ENCODE results near the gene EMC7. TPM values are rescaled to one million over a fixed set of nuclear protein-coding genes. Genes with fewer than 3 reads are reported as not detected.

The EMC7 gene
- total and polyA plus RNA-seq, 2 of the 13 experiments (the other 11 are each of a cell fraction or from before 2014, with no cell fraction given) = 46.8 to 113 TPM

DNA sequence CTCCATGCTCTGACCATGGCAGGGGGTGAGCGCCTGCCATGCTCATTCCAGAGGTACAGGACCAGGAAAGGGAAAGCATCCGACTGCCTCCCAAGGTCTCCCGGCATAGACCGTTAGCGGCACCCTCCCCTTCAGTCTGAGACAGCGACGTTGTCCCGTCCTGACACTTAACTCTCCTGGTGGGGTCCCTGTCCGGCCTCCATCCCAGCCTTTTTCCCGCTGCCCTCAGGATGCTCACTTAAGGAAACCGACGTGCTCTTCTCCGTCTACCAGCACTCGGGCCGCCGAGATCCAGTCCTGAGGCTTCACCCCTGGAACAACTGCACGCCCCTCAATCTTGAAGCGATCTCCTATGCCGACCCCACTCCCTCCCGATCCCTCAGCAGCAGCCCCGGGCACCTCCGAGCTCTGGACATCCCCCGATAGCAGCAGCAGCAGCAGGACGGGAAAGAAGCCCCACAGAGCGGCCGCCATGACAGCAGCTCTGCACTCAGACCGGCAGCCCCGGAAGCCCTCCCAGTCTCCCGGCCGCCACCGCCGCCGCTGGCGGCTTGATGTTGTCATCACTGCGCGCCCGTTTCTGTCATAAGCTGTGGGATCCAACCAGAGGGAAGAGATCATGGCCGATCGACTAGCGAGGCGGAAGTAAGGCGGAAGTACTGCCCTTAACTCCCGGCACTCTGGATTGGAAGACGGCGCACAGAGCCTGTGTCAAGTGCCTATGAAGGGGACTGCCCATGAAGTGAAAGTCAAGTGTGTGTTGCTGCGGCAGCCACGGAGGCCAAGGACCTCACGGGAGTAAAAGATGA lies at the start of gene EMC7, which contains the start of gene PGBD4 (continued):
- TF ChIP-seq, protein P1, sequence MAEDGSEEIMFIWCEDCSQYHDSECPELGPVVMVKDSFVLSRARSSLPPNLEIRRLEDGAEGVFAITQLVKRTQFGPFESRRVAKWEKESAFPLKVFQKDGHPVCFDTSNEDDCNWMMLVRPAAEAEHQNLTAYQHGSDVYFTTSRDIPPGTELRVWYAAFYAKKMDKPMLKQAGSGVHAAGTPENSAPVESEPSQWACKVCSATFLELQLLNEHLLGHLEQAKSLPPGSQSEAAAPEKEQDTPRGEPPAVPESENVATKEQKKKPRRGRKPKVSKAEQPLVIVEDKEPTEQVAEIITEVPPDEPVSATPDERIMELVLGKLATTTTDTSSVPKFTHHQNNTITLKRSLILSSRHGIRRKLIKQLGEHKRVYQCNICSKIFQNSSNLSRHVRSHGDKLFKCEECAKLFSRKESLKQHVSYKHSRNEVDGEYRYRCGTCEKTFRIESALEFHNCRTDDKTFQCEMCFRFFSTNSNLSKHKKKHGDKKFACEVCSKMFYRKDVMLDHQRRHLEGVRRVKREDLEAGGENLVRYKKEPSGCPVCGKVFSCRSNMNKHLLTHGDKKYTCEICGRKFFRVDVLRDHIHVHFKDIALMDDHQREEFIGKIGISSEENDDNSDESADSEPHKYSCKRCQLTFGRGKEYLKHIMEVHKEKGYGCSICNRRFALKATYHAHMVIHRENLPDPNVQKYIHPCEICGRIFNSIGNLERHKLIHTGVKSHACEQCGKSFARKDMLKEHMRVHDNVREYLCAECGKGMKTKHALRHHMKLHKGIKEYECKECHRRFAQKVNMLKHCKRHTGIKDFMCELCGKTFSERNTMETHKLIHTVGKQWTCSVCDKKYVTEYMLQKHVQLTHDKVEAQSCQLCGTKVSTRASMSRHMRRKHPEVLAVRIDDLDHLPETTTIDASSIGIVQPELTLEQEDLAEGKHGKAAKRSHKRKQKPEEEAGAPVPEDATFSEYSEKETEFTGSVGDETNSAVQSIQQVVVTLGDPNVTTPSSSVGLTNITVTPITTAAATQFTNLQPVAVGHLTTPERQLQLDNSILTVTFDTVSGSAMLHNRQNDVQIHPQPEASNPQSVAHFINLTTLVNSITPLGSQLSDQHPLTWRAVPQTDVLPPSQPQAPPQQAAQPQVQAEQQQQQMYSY (CRISPR knock-in tag; IDR thresholded peaks at IDR 0.05) = 0 out of 2 replicates have a peak, but pooled peaks have one; percentile 7
- TF ChIP-seq, protein P2, sequence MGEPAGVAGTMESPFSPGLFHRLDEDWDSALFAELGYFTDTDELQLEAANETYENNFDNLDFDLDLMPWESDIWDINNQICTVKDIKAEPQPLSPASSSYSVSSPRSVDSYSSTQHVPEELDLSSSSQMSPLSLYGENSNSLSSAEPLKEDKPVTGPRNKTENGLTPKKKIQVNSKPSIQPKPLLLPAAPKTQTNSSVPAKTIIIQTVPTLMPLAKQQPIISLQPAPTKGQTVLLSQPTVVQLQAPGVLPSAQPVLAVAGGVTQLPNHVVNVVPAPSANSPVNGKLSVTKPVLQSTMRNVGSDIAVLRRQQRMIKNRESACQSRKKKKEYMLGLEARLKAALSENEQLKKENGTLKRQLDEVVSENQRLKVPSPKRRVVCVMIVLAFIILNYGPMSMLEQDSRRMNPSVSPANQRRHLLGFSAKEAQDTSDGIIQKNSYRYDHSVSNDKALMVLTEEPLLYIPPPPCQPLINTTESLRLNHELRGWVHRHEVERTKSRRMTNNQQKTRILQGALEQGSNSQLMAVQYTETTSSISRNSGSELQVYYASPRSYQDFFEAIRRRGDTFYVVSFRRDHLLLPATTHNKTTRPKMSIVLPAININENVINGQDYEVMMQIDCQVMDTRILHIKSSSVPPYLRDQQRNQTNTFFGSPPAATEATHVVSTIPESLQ (CRISPR knock-in tag; conservative IDR thresholded peaks at IDR 0.05) = no peak
- peak; percentile 72 for TF ChIP-seq ZNF543 (CRISPR knock-in tag; IDR thresholded peaks at IDR 0.05)
- peak; percentile 89 for TF ChIP-seq NFYC (CRISPR knock-in tag; IDR thresholded peaks at IDR 0.05)
- no peak for TF ChIP-seq MATR3 (CRISPR knock-in tag; IDR thresholded peaks at IDR 0.05)
- no peak for TF ChIP-seq ZNF124 (CRISPR knock-in tag; IDR thresholded peaks at IDR 0.05)
- peak; percentile 51 for TF ChIP-seq TEAD3 (CRISPR knock-in tag; optimal IDR thresholded peaks at IDR 0.05; ENCODE audit: borderline replicate concordance)
- TF ChIP-seq, protein P3, sequence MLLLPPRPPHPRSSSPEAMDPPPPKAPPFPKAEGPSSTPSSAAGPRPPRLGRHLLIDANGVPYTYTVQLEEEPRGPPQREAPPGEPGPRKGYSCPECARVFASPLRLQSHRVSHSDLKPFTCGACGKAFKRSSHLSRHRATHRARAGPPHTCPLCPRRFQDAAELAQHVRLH (CRISPR knock-in tag; IDR thresholded peaks at IDR 0.05; ENCODE audit: borderline replicate concordance, low read depth) = no peak; the same call in 1 of the 2 replicates
- TF ChIP-seq ZNF329 (CRISPR knock-in tag; IDR thresholded peaks at IDR 0.05; ENCODE audit: low read depth) = no peak
- TF ChIP-seq, protein P4, sequence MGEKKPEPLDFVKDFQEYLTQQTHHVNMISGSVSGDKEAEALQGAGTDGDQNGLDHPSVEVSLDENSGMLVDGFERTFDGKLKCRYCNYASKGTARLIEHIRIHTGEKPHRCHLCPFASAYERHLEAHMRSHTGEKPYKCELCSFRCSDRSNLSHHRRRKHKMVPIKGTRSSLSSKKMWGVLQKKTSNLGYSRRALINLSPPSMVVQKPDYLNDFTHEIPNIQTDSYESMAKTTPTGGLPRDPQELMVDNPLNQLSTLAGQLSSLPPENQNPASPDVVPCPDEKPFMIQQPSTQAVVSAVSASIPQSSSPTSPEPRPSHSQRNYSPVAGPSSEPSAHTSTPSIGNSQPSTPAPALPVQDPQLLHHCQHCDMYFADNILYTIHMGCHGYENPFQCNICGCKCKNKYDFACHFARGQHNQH (CRISPR knock-in tag; IDR thresholded peaks at IDR 0.05) = peak; percentile 76
- TF ChIP-seq FOXA3 (CRISPR knock-in tag; IDR thresholded peaks at IDR 0.05) = peak; percentile 37; the same call in 1 of the 2 replicates
- TF ChIP-seq TBL1XR1 (IDR thresholded peaks at IDR 0.05; ENCODE audit: borderline replicate concordance, low read length, partially characterized antibody) = no peak
- TF ChIP-seq, protein P5, sequence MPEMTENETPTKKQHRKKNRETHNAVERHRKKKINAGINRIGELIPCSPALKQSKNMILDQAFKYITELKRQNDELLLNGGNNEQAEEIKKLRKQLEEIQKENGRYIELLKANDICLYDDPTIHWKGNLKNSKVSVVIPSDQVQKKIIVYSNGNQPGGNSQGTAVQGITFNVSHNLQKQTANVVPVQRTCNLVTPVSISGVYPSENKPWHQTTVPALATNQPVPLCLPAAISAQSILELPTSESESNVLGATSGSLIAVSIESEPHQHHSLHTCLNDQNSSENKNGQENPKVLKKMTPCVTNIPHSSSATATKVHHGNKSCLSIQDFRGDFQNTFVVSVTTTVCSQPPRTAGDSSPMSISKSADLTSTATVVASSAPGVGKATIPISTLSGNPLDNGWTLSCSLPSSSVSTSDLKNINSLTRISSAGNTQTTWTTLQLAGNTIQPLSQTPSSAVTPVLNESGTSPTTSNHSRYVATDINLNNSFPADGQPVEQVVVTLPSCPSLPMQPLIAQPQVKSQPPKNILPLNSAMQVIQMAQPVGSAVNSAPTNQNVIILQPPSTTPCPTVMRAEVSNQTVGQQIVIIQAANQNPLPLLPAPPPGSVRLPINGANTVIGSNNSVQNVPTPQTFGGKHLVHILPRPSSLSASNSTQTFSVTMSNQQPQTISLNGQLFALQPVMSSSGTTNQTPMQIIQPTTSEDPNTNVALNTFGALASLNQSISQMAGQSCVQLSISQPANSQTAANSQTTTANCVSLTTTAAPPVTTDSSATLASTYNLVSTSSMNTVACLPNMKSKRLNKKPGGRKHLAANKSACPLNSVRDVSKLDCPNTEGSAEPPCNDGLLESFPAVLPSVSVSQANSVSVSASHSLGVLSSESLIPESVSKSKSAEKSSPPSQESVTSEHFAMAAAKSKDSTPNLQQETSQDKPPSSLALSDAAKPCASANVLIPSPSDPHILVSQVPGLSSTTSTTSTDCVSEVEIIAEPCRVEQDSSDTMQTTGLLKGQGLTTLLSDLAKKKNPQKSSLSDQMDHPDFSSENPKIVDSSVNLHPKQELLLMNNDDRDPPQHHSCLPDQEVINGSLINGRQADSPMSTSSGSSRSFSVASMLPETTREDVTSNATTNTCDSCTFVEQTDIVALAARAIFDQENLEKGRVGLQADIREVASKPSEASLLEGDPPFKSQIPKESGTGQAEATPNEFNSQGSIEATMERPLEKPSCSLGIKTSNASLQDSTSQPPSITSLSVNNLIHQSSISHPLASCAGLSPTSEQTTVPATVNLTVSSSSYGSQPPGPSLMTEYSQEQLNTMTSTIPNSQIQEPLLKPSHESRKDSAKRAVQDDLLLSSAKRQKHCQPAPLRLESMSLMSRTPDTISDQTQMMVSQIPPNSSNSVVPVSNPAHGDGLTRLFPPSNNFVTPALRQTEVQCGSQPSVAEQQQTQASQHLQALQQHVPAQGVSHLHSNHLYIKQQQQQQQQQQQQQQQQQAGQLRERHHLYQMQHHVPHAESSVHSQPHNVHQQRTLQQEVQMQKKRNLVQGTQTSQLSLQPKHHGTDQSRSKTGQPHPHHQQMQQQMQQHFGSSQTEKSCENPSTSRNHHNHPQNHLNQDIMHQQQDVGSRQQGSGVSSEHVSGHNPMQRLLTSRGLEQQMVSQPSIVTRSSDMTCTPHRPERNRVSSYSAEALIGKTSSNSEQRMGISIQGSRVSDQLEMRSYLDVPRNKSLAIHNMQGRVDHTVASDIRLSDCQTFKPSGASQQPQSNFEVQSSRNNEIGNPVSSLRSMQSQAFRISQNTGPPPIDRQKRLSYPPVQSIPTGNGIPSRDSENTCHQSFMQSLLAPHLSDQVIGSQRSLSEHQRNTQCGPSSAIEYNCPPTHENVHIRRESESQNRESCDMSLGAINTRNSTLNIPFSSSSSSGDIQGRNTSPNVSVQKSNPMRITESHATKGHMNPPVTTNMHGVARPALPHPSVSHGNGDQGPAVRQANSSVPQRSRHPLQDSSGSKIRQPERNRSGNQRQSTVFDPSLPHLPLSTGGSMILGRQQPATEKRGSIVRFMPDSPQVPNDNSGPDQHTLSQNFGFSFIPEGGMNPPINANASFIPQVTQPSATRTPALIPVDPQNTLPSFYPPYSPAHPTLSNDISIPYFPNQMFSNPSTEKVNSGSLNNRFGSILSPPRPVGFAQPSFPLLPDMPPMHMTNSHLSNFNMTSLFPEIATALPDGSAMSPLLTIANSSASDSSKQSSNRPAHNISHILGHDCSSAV (CRISPR knock-in tag; IDR thresholded peaks at IDR 0.05; ENCODE audit: borderline replicate concordance) = no peak

Measured in HepG2 (cell line).